GM12892 (cell line): ENCODE data around the gene DNAL4.

Experiments used
- POLR2A ChIP-seq: IDR thresholded peaks from 2 replicates; pipeline ENCODE4 v1.6.1; 2011; ENCODE audit warnings: low read depth, low read length, control low read depth
- TAF1 ChIP-seq: IDR thresholded peaks from 2 replicates; pipeline ENCODE4 v1.6.1; 2011; ENCODE audit warnings: low read depth, mild to moderate bottlenecking, control low read depth, low read length, borderline replicate concordance

GRCh38 chr22:38767313-38767712 is 26.6 kb downstream of the DNAL4 start:
- no peak for TF ChIP-seq POLR2A
- no peak for TF ChIP-seq TAF1
